ENCODE measurements around the gene CPHXL. TPM values are rescaled to one million over a fixed set of nuclear protein-coding genes. Genes with fewer than 3 reads are reported as not detected.

The CPHXL gene
- total RNA-seq, 1 donor from 2014 or later, result not detected

- Mint-ChIP-seq H3K36me3 (ENCODE audit: unreplicated experiment) (no peaks in the 10 kb centered on the region), H3K27ac (ENCODE audit: unreplicated experiment) (no peak overlapping the region), H3K27me3 (ENCODE audit: unreplicated experiment) (no peaks in the 10 kb centered on the region), H3K4me1 (ENCODE audit: unreplicated experiment) (no peaks in the 10 kb centered on the region), H3K4me3 (ENCODE audit: unreplicated experiment) (no peak overlapping the region), H3K9me3 (ENCODE audit: unreplicated experiment) (peaks cover 4% of the 10 kb centered on the region)
- no peak for TF ChIP-seq CTCF (IDR thresholded peaks at IDR 0.05)
- no peak for DNase-seq (ENCODE audit: extremely low spot score, unreplicated experiment)
Observed at GRCh38 chr16:75710344-75710743, 15.9 kb downstream of the CPHXL start.

DNA sequence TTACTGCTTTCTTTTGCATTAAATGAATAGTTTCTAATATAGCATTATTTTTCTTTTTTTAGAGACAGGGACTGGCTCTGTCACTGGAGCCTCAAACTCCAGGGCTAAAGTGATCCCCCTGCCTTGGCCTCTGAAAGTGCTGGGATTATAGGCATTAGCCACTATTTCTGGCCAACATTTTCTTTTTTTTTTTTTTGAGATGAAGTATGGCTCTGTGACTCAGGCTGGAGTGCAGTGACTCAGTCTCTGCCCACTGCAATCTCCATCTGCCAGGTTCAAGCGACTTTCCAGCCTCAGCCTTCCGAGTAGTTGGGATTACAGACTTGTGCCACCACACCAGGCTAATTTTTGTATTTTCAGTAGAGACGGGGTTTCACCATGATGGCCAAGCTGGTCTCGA is 23.0 kb downstream of the CPHXL start:
- Mint-ChIP-seq H3K9me3 (ENCODE audit: unreplicated experiment) (no peaks in the 10 kb centered on the region), H3K27ac (ENCODE audit: unreplicated experiment) (no peak overlapping the region), H3K4me3 (ENCODE audit: unreplicated experiment) (no peak overlapping the region), H3K27me3 (ENCODE audit: unreplicated experiment) (no peaks in the 10 kb centered on the region), H3K4me1 (ENCODE audit: unreplicated experiment) (no peaks in the 10 kb centered on the region), H3K36me3 (ENCODE audit: unreplicated experiment) (no peaks in the 10 kb centered on the region)
- peak; percentile 23 for DNase-seq (ENCODE audit: extremely low spot score, unreplicated experiment)
- no peak for TF ChIP-seq CTCF (IDR thresholded peaks at IDR 0.05)

GRCh38 chr16:75702242-75702641 is 24.0 kb downstream of the CPHXL start:
- Mint-ChIP-seq H3K4me1 (ENCODE audit: unreplicated experiment) (no peaks in the 10 kb centered on the region), H3K9me3 (ENCODE audit: unreplicated experiment) (no peaks in the 10 kb centered on the region), H3K27ac (ENCODE audit: unreplicated experiment) (no peak overlapping the region), H3K27me3 (ENCODE audit: unreplicated experiment) (no peaks in the 10 kb centered on the region), H3K36me3 (ENCODE audit: unreplicated experiment) (no peaks in the 10 kb centered on the region), H3K4me3 (ENCODE audit: unreplicated experiment) (no peak overlapping the region)
- no peak for DNase-seq (ENCODE audit: extremely low spot score, unreplicated experiment)
- no peak for TF ChIP-seq CTCF (IDR thresholded peaks at IDR 0.05)

DNA sequence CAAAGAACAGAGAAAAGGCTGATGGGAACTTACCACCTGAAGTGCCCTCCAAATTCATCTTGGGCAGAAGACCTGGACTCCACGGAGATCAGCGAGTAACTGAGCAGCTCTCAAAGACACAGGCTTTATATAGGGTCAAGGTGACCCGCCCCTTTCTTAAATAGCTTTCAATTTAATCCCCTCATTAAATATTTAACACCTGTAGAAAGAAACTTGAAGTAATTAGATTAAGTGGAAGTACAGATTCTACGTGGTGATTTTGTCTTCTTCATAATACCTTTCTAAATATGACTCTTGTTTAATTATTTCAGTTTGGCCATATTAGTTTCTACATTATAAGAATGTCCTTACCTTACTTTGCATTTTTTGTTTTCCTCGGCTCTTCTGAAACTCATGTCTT is 24.9 kb downstream of the CPHXL start, which contains the start of gene DUXB:
Gene DUXB, minus strand, starts transcription at position 101 of the 400 bp plus-strand sequence. Its CDS starts 43 bp downstream, at position 58.
- Mint-ChIP-seq H3K27ac (ENCODE audit: unreplicated experiment) (no peak within 1 kb of the TSS), H3K4me3 (ENCODE audit: unreplicated experiment) (no peak within 1 kb of the TSS), H3K27me3 (ENCODE audit: unreplicated experiment) (no peaks in the 10 kb centered on the region), H3K36me3 (ENCODE audit: unreplicated experiment) (no peaks in the 10 kb centered on the region), H3K9me3 (ENCODE audit: unreplicated experiment) (no peaks in the 10 kb centered on the region), H3K4me1 (ENCODE audit: unreplicated experiment) (no peaks in the 10 kb centered on the region)
- TF ChIP-seq CTCF (IDR thresholded peaks at IDR 0.05), result no peak
- no peak for DNase-seq (ENCODE audit: extremely low spot score, unreplicated experiment)

GRCh38 chr16:75697571-75697970 is 28.7 kb downstream of the CPHXL start:
- H3K4me3 Mint-ChIP-seq (ENCODE audit: unreplicated experiment), result no peak overlapping the region
- no peak for TF ChIP-seq CTCF (IDR thresholded peaks at IDR 0.05)
- H3K9me3 Mint-ChIP-seq (ENCODE audit: unreplicated experiment), result no peaks in the 10 kb centered on the region
- peak; percentile 75 for DNase-seq (ENCODE audit: extremely low spot score, unreplicated experiment)
- H3K27ac Mint-ChIP-seq (ENCODE audit: unreplicated experiment), result no peak overlapping the region
- H3K36me3 Mint-ChIP-seq (ENCODE audit: unreplicated experiment), result no peaks in the 10 kb centered on the region
- H3K27me3 Mint-ChIP-seq (ENCODE audit: unreplicated experiment), result no peaks in the 10 kb centered on the region
- H3K4me1 Mint-ChIP-seq (ENCODE audit: unreplicated experiment), result no peaks in the 10 kb centered on the region

All from osteocyte (in vitro differentiated cells).